ENCODE results near the gene SLC2A13. TPM values are rescaled to one million over a fixed set of nuclear protein-coding genes. Genes with fewer than 3 reads are reported as not detected.

SLC2A13 gene
- total RNA-seq, 4 donors from 2014 or later, result 1.4 to 2.8 (median 2.3) TPM

DNA sequence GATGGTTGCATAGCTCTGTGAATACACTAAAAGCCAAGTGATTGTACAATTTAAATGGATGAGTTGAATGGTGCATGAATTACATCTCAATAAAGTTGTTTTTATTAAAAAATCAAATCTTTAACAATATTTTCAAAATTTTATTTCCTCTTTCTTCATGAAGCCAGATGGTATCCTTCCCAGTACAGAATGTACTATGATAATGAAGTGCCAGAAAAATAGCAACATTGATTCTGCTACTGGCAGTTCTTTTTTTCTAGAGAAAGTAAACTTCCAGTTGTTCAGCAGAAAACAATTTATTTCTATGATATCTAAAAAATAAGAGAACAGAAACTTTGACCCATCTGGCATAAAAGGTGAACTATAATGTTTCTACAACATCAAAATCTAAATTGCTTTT is 61.5 kb downstream of the SLC2A13 start:
- TF ChIP-seq POLR2A (IDR thresholded peaks at IDR 0.05), result no peak
- TF ChIP-seq, protein P1, sequence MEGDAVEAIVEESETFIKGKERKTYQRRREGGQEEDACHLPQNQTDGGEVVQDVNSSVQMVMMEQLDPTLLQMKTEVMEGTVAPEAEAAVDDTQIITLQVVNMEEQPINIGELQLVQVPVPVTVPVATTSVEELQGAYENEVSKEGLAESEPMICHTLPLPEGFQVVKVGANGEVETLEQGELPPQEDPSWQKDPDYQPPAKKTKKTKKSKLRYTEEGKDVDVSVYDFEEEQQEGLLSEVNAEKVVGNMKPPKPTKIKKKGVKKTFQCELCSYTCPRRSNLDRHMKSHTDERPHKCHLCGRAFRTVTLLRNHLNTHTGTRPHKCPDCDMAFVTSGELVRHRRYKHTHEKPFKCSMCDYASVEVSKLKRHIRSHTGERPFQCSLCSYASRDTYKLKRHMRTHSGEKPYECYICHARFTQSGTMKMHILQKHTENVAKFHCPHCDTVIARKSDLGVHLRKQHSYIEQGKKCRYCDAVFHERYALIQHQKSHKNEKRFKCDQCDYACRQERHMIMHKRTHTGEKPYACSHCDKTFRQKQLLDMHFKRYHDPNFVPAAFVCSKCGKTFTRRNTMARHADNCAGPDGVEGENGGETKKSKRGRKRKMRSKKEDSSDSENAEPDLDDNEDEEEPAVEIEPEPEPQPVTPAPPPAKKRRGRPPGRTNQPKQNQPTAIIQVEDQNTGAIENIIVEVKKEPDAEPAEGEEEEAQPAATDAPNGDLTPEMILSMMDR (IDR thresholded peaks at IDR 0.05 in 4 of 5, conservative IDR thresholded peaks at IDR 0.05 in 1 of 5), result no peak

DNA sequence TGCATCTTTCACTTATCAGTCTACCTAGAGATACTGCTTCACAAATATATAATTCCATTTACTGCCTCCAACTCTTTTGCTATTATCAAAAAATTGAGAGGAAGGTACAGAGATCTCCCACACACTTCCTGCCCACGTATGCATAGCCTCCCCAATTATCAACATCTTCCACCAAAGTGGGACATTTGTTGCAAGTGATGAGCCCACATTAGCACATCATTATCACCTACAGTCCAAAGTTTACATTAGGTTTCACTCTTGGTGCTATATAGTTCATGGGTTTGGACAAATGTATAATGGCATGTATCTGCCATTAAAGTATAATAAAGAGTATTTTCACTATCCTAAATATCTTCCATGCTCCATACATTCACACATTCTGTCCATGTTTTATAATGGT is 66.3 kb downstream of the SLC2A13 start:
- ATAC-seq (no peak), DNase-seq (no peak)
- no peaks in the 10 kb centered on the region for H3K9me3 ChIP-seq
- in situ Hi-C loops (cut with MboI; ENCODE audit: low sequenced_read_pairs in 4 of 4) (no loop called here), intact Hi-C loops (cut with DNase I; ENCODE audit: low total_unique reads) (no loop called here)
- no peak overlapping the region for H3K4me3 ChIP-seq
- H3K36me3 ChIP-seq, result no peaks in the 10 kb centered on the region
- no peak overlapping the region for H3K27ac ChIP-seq
- H3K4me1 ChIP-seq, result no peaks in the 10 kb centered on the region
- TF ChIP-seq, protein P1 (IDR thresholded peaks at IDR 0.05 in 4 of 5, conservative IDR thresholded peaks at IDR 0.05 in 1 of 5), result no peak
- no peak for TF ChIP-seq POLR2A (IDR thresholded peaks at IDR 0.05)
- H3K27me3 ChIP-seq, result no peaks in the 10 kb centered on the region

More for the DNA sequence above, 61.5 kb downstream of the SLC2A13 start:
- no peaks in the 10 kb centered on the region for H3K9me3 ChIP-seq
- ATAC-seq (no peak), DNase-seq (no peak)
- H3K4me3 ChIP-seq, result no peak overlapping the region
- in situ Hi-C loops (cut with MboI; ENCODE audit: low sequenced_read_pairs in 4 of 4) (no loop called here), intact Hi-C loops (cut with DNase I; ENCODE audit: low total_unique reads) (no loop called here)
- no peaks in the 10 kb centered on the region for H3K27me3 ChIP-seq
- H3K36me3 ChIP-seq, result no peaks in the 10 kb centered on the region
- H3K27ac ChIP-seq, result no peak overlapping the region
- no peaks in the 10 kb centered on the region for H3K4me1 ChIP-seq

DNA sequence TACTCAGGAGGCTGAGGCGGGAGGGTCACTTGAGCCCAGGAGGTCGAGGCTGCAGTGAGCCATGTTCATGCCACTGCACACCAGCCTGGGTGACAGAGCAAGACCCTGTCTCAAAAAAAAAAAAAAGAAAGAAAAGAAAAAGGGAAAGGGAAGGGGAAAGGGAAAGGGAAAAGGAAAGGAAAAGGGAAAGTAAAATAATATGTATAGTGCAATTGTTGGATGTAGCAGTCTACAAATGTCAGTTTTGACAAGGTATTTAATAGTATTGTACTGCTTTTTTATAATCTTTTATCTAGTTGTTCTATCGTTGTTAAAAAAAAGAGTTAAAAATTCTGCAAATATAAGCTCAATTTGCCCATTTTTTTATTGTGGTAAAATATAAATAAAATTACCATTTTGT is 67.3 kb downstream of the SLC2A13 start:
- no peak overlapping the region for H3K27ac ChIP-seq
- DNase-seq (no peak), ATAC-seq (no peak)

DNA sequence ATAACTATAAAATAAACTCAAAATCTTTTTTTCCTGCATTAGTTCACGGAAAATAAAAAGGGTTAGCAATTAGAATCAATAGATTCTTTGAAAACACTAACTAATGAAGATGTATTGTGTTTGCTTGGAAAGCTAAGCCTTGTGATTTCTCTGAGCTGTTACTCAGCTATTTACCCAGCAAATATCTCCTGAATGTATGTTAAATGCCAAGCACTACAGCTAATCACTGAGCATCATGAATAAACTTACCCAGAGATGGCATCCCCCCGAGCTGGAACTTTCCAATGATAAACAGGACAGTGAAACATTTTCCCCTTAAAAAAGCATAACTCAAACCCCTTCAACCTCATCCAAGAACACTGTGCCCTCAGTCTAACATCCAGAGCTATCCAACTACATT is 71.2 kb downstream of the SLC2A13 start:
- TF ChIP-seq, protein P1 (IDR thresholded peaks at IDR 0.05 in 4 of 5, conservative IDR thresholded peaks at IDR 0.05 in 1 of 5), result no peak
- no peak for TF ChIP-seq POLR2A (IDR thresholded peaks at IDR 0.05)
- H3K4me1 ChIP-seq, result no peaks in the 10 kb centered on the region
- H3K36me3 ChIP-seq, result no peaks in the 10 kb centered on the region
- intact Hi-C loops (cut with DNase I; ENCODE audit: low total_unique reads) (no loop called here), in situ Hi-C loops (cut with MboI; ENCODE audit: low sequenced_read_pairs in 4 of 4) (no loop called here)
- no peaks in the 10 kb centered on the region for H3K27me3 ChIP-seq
- ATAC-seq (no peak), DNase-seq (no peak)
- no peak overlapping the region for H3K4me3 ChIP-seq
- no peaks in the 10 kb centered on the region for H3K9me3 ChIP-seq
- no peak overlapping the region for H3K27ac ChIP-seq

More for the DNA sequence above, 67.3 kb downstream of the SLC2A13 start:
- H3K36me3 ChIP-seq, result no peaks in the 10 kb centered on the region
- in situ Hi-C loops (cut with MboI; ENCODE audit: low sequenced_read_pairs in 4 of 4), result no loop called here
- no peaks in the 10 kb centered on the region for H3K4me1 ChIP-seq
- no peak overlapping the region for H3K4me3 ChIP-seq
- no peaks in the 10 kb centered on the region for H3K9me3 ChIP-seq
- no peaks in the 10 kb centered on the region for H3K27me3 ChIP-seq
- TF ChIP-seq POLR2A (IDR thresholded peaks at IDR 0.05), result no peak
- TF ChIP-seq, protein P1 (IDR thresholded peaks at IDR 0.05 in 4 of 5, conservative IDR thresholded peaks at IDR 0.05 in 1 of 5), result no peak
- intact Hi-C loops (cut with DNase I; ENCODE audit: low total_unique reads), result no loop called here

DNA sequence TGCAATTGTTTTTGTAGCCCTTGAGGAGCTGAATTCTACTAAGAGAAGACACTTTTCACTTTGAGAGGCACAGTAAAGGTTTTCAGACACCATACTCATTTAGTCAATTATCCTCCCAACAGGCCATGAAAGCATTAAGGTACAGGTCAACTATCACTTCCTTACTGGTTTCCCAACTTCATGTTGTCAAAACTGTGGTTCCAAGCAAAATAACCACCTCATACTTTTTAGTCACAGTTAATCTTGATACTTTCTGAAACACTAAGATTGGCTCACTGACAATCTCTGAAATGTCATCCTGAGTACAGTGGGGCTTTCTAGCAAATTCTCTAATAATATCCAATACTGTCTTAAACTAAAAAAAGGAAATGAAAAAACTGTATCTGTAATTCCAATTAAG is 71.7 kb downstream of the SLC2A13 start:
- H3K9me3 ChIP-seq, result no peaks in the 10 kb centered on the region
- in situ Hi-C loops (cut with MboI; ENCODE audit: low sequenced_read_pairs in 4 of 4), result no loop called here
- no peak for ATAC-seq
- H3K27me3 ChIP-seq, result no peaks in the 10 kb centered on the region
- H3K4me1 ChIP-seq, result no peaks in the 10 kb centered on the region
- DNase-seq, result no peak
- H3K36me3 ChIP-seq, result no peaks in the 10 kb centered on the region
- H3K27ac ChIP-seq, result no peak overlapping the region
- H3K4me3 ChIP-seq, result no peak overlapping the region
- TF ChIP-seq, protein P1 (IDR thresholded peaks at IDR 0.05 in 4 of 5, conservative IDR thresholded peaks at IDR 0.05 in 1 of 5), result no peak
- TF ChIP-seq POLR2A (IDR thresholded peaks at IDR 0.05), result no peak
- intact Hi-C loops (cut with DNase I; ENCODE audit: low total_unique reads), result no loop called here
